A673 (cell line): ENCODE results near the gene THSD7B. TPM values are rescaled to one million over a fixed set of nuclear protein-coding genes. Genes with fewer than 3 reads are reported as not detected.

Source experiments
- BruUV-seq: library from RNA; stranded (reverse); fragments of 400-500 nt; replicated peaks from 2 replicates; lab custom pipeline; 2021; lab: Mats Ljungman, UMichigan
- CTCF ChIA-PET: fragments of 300-600 bp; sonication (Branson Sonifier 250); formaldehyde crosslinking; loops from one replicate; lab custom pipeline; 2022; ENCODE audit warnings: antibody characterized with exemption; lab: Charles Lee
- POLR2A ChIA-PET: fragments of 300-600 bp; sonication (Branson Sonifier 250); formaldehyde crosslinking; loops from one replicate; lab custom pipeline; 2022; ENCODE audit warnings: antibody characterized with exemption; ENCODE audit not compliant: low non-redundant PET; lab: Charles Lee
- DNase-seq: peaks from one replicate; pipeline ENCODE4 v3.0.0-alpha.2; 2015; ENCODE audit warnings: low spot score
- H3K27ac ChIP-seq: fragments of 200-600 bp; sonication (generic); 2 replicates; pipeline ENCODE4 v1.5.1; 2016; ENCODE audit warnings: mixed run types, low read depth, mild to moderate bottlenecking, mixed read lengths, antibody characterized with exemption, low read length; ENCODE audit not compliant: poor library complexity, severe bottlenecking
- H3K27me3 ChIP-seq: fragments of 200-600 bp; sonication (generic); replicated peaks from 2 replicates; pipeline ENCODE4 v1.6.1; 2017; ENCODE audit warnings: mixed run types, low read depth, mild to moderate bottlenecking, mixed read lengths, antibody characterized with exemption, low read length; ENCODE audit not compliant: insufficient read depth, poor library complexity
- H3K36me3 ChIP-seq: fragments of 200-600 bp; sonication (generic); 2 replicates; pipeline ENCODE4 v1.6.1; 2016; ENCODE audit warnings: mixed run types, mild to moderate bottlenecking, mixed read lengths, antibody characterized with exemption, low read length; ENCODE audit not compliant: insufficient read depth, poor library complexity, severe bottlenecking
- H3K4me1 ChIP-seq: fragments of 200-600 bp; sonication (generic); 2 replicates; pipeline ENCODE4 v1.6.1; 2017; ENCODE audit warnings: mixed run types, mild to moderate bottlenecking, mixed read lengths, antibody characterized with exemption, low read length; ENCODE audit not compliant: insufficient read depth, poor library complexity, severe bottlenecking
- H3K4me3 ChIP-seq: fragments of 200-600 bp; sonication (generic); 2 replicates; pipeline ENCODE4 v1.5.1; 2016; ENCODE audit warnings: low read depth, mixed run types, mild to moderate bottlenecking, mixed read lengths, low read length; ENCODE audit not compliant: poor library complexity, severe bottlenecking
- H3K9me3 ChIP-seq: fragments of 200-600 bp; sonication (generic); 2 replicates; pipeline ENCODE4 v1.6.1; 2016; ENCODE audit warnings: mixed run types, low read depth, mild to moderate bottlenecking, mixed read lengths, antibody characterized with exemption, low read length; ENCODE audit not compliant: poor library complexity, severe bottlenecking
- CTCF ChIP-seq: fragments of 300-800, 200-600 bp; sonication (generic); conservative IDR thresholded peaks from 2 replicates; pipeline ENCODE4 v1.5.1; 2017; ENCODE audit warnings: low read depth, mild to moderate bottlenecking, antibody characterized with exemption, low read length, moderate library complexity, mixed read lengths
- EZH2 ChIP-seq: fragments of 200-600 bp; sonication (generic); IDR thresholded peaks from 2 replicates; pipeline ENCODE4 v1.6.1; 2017; ENCODE audit warnings: borderline replicate concordance, low read depth, mild to moderate bottlenecking, mixed read lengths, antibody characterized with exemption, low read length; ENCODE audit not compliant: poor library complexity, severe bottlenecking
- intact Hi-C: fragments of 100-400 bp; cut with micrococcal nuclease; formaldehyde crosslinking; loops from one replicate; pipeline ENCODE4 v1.10.0; 2022; ENCODE audit not compliant: unreplicated experiment
- total RNA-seq: library from RNA; stranded (reverse); gene quantifications from 2 replicates; pipeline ENCODE4 v1.2.3, GENCODE V29; 2021

Gene THSD7B
- total RNA-seq, 1 experiment from 2014 or later = not detected

- H3K36me3 ChIP-seq = no peaks in the 10 kb centered on the region
- H3K9me3 ChIP-seq = no peaks in the 10 kb centered on the region
- CTCF ChIA-PET = no interaction called here
- no peak overlapping the region for H3K27ac ChIP-seq
- no TSS peak for BruUV-seq
- no peak for DNase-seq
- H3K4me1 ChIP-seq = no peaks in the 10 kb centered on the region
- H3K4me3 ChIP-seq = no peak overlapping the region
- no peaks in the 10 kb centered on the region for H3K27me3 ChIP-seq
- POLR2A ChIA-PET = no interaction called here
- TF ChIP-seq CTCF = no peak
- TF ChIP-seq EZH2 = no peak
- intact Hi-C loops = no loop called here
Measured at GRCh38 chr2:137155356-137156104, 390.2 kb downstream of the THSD7B start.

- Histone ChIP-seq H3K27ac (no peak overlapping the region), H3K27me3 (no peaks in the 10 kb centered on the region), H3K4me3 (no peak overlapping the region), H3K4me1 (no peaks in the 10 kb centered on the region), H3K36me3 (no peaks in the 10 kb centered on the region), H3K9me3 (no peaks in the 10 kb centered on the region)
- no TSS peak for BruUV-seq
- intact Hi-C loops = no loop called here
- POLR2A ChIA-PET = no interaction called here
- CTCF ChIA-PET = no interaction called here
- no peak for DNase-seq
- TF ChIP-seq CTCF = no peak
- TF ChIP-seq EZH2 = no peak
Measured at GRCh38 chr2:137156221-137156844, 391.0 kb downstream of the THSD7B start.

- H3K9me3 ChIP-seq = no peaks in the 10 kb centered on the region
- TF ChIP-seq EZH2 (no peak), CTCF (no peak)
- H3K4me3 ChIP-seq = no peak overlapping the region
- no peaks in the 10 kb centered on the region for H3K27me3 ChIP-seq
- no peaks in the 10 kb centered on the region for H3K4me1 ChIP-seq
- ChIA-PET POLR2A (no interaction called here), CTCF (no interaction called here)
- no TSS peak for BruUV-seq
- H3K27ac ChIP-seq = no peak overlapping the region
- no peaks in the 10 kb centered on the region for H3K36me3 ChIP-seq
- intact Hi-C loops = no loop called here
- DNase-seq = no peak
Measured at GRCh38 chr2:137157851-137158250, 392.5 kb downstream of the THSD7B start.
